Measurements from ENCODE around the gene SERPINA9. TPM values are rescaled to one million over a fixed set of nuclear protein-coding genes. Genes with fewer than 3 reads are reported as not detected.
"Not testable (repeated sequence)": the region's sequence is repeated elsewhere in the genome, so short reads cannot be mapped to it uniquely, and the experiment has no call there.

Gene SERPINA9
- total RNA-seq, 2 donors from 2014 or later = not detected

DNA sequence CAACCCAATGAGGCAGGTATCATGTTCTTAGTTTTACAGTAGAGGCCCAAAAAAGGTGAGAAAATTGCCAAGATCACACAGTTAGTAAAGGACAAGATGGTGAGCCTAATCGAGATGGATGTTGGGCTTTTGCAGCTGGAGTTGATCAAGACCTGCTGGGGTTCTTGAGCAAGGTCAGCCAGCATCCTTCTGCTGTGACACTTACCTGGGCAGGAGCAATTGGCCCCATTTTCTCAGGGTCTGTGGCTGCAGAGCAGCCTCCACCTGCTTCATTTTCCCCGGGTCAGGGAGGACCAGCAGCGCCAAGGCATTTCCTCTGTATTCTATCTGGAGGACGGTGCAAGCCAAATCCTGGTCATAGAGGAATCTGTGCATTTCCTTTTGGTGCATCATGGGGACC is 29.9 kb downstream of the SERPINA9 start:
- intact Hi-C loops (cut with DNase I) = no loop called here
- ATAC-seq (no peak), DNase-seq (no peak)

DNA sequence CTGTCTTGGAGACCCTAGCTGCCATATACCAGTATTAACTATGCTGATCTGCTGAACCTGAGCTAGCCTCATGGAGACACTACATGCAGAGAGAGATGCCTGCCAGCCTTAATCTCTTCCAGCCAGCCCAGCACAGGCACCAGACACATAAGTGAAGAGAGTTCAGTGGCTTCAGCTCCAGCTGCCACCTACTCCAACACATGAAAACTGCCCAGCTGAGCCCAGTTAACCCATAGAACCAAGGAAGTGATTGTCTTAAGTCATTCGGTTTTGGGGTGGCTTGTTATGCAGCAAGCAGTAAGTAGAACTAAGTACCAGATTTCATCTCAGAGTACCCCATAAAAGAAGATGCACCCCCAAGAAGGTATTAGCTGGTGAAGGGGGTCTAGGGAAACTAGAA is 31.0 kb downstream of the SERPINA9 start:
- intact Hi-C loops (cut with DNase I) = no loop called here
- no peak for ATAC-seq
- no peak for DNase-seq

DNA sequence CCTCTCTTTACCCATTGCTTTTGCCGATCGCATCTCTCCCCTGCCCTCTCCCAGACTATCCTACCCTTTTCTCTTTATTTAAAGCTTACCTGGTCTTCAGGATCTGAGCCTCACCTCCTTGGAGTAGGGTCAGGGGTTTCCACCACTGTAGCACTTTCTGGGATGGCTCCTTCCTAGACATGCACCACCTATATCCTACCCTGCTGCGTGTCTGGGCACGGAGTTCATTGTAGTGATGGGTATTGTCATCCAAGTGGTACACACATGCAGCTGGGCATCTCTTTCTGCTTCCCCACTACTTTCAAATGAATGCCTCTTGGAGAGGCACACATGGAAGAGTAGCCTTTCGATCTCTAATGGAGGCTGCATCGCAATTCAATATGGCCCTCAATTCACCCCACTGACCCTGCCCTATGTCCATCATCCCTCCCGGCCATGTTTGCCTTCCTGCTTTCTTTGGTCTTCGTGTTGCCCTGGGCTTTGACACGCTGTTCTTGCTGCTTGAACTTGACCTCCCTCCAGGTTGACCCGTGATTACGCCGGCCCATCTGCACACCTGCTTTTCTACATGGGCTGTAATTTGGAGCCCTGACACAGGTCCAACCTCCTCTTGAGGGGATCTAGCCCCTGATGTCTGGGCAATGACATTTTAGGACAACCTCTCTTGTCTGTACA is 34.3 kb downstream of the SERPINA9 start:
- ATAC-seq = no peak
- intact Hi-C loops (cut with DNase I) = no loop called here
- no peak for DNase-seq

DNA sequence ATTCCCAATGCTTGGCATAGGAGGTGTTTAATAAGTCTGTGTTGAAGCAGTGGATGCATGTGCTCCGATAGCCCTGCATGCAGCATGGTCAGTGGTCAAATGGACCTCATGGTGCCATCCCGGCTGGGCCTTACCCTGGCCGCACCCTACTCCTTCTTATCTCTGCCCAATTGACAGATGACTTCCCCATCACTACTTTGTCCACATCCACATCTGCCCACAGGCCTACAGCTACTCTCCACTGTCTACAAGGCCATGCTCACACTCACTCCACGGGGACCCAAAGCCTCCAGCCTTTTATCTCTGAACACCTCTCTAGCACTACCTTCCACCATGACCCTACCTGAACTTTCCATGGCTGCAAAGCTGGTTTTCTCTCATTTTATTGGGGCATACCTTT is 34.9 kb downstream of the SERPINA9 start:
- intact Hi-C loops (cut with DNase I) = no loop called here
- DNase-seq (no peak), ATAC-seq (no peak)

DNA sequence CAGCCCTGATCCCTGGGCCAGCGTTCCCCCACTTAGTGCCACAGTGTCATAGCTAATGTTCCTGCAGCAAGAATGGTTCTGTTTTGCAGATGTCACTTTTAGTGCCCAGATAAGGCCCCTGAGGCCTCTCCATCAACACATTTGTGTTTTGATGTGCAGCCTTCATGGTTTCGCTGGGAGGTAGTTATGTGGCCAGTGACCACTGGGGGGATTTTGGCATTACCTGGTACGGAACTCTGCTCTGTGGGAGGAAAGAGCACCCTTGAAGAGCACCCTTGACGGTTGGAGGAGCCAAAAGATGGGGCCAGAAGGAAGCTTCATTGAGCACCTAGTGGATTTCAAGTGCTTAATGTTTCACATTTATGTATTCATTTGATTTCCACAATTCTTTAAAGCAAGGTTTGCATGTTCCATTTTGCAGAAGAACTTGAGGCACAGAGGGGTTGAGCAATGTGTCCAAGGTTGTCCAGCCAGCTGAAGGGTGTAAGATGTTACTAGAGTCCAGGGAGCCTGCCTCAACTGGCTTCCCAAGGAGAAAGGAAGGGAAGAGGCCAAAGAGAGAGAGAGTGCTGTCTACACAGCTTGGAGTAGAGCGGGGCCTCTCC is 36.4 kb downstream of the SERPINA9 start:
- intact Hi-C loops (cut with DNase I) = no loop called here
- DNase-seq = no peak
- ATAC-seq = no peak

DNA sequence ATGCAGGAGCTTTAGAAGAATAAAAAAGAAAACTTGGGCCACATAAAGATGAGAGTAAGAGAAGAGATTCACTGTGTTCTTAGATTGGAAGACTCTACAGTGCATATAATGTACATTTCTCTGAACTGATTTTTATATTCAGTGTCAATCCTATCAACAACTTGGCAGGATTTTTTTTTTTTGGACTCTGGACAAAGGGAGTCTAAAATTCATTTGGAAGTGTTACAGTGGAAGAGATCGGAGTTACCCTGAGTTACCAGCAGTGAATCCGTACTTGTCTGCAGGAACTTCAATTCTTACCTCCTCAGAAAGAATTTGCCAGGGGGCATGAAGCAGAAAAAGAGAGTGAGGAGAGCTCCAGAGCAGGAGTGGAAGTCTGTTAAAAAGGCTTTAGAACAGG is 47.4 kb downstream of the SERPINA9 start:
- DNase-seq = no peak
- intact Hi-C loops (cut with DNase I) = loop anchor here in 1 of 2 donors (10.0 kb wide), 1 partner anchor 116 kb away; no protein-coding TSS in a partner anchor
- no peak for ATAC-seq

DNA sequence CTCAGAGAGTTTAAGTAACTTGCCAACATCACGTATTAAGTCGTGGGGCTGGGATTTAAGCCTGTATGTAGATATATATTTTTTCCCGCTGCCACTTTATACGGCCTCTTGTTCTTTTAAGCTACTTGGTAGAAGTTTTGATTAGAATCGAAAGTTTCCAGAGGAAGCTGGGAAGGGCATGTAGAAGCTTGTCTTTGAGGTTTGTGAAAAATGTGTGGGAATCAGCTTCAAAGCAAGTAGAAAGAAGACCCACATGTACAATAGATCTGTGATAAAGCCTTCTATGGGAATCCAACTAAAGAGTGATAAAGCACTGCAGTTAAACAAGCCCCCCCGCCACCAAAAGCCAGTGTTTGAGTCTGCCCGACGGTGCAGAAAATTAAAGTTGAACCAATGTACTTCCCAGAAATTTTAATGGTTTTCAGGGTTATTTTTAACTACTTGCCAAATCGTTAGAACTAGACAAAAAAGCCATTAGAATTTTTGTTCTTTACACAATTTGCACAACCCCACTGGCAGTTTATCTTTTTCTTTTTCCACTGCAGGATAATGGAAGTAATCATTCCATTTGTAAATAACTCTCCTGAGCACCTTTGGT is 48.9 kb downstream of the SERPINA9 start:
- intact Hi-C loops (cut with DNase I) = loop anchor here in 1 of 2 donors (10.0 kb wide), 1 partner anchor 118 kb away; no protein-coding TSS in a partner anchor
- DNase-seq (no peak), ATAC-seq (no peak)

DNA sequence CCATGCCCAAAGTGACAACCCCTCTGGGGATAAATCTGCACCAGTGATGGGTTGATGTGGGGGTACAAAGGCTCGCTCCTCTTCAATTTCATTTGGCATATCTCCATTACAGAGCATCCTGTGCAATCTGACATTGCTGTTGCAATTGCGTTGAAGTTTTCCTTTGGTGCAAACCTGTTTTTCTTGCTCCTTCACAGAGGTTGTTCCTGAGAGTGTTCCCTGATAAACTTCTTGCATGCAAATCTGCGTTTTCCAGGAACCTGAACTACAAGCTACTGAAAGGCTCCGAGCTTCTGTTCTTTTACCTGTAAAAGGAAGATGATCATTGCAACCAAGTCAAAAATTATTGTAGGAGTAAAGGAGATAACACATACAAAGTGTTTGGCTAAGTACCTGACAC is 49.5 kb downstream of the SERPINA9 start:
- DNase-seq (no peak), ATAC-seq (no peak)
- intact Hi-C loops (cut with DNase I) = loop anchor here in 1 of 2 donors (10.0 kb wide), 1 partner anchor 118 kb away; no protein-coding TSS in a partner anchor

DNA sequence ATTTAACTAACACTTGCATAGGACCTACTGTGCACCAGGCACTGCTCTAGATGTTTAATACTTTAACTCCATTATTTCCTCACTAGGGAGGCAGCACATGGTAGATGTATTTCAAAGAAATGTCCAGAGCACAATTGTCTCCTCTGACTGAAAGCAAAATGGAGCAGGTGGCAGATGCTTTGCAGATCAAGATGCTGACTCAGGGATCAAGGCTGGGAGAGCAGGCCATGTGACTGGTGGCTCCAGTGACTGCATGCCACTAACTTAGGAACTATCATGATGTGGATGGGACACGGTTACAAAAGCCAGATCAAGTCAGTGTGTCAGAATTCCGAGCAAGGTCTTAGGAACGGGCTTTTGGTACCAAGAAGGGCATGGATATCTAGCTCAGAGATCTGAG is 51.6 kb downstream of the SERPINA9 start:
- intact Hi-C loops (cut with DNase I) = loop anchor here (5.0 to 10.0 kb wide), 2 partner anchors 120 to 123 kb away; no protein-coding TSS in a partner anchor
- no peak for DNase-seq
- ATAC-seq = no peak

DNA sequence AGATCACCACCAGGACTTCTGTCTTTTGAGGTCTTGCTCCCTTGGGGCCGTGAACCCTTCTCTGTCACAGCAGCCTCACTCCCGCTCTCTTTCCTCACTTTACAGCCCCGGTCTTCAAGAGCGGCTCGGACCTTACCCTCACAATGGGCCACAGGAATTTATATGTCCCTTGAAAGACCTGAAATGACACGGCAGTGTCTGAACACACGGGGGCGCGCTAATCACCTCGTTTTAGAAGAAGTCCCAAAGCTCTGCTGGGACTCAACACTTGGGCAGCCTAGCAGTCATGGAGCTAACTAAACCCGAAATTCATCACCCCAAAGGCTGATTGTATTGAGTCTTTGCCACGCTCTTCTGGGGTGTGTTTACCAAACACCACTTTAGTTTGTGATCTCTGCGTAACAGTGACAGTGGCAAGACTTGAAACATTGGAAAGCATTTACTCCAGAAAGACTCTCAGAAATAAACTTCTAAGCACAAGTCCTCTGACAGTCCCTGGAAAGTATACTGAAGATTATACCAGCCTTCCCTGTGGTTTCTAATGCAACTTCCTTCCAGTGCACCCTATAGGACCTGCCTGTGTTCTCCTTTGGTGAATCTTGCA is 52.4 kb downstream of the SERPINA9 start:
- ATAC-seq = peak in 1 of 2 donors; percentile 44
- DNase-seq = peak; percentile 71
- intact Hi-C loops (cut with DNase I) = loop anchor here (5.0 to 10.0 kb wide), 2 partner anchors 121 to 124 kb away; no protein-coding TSS in a partner anchor

DNA sequence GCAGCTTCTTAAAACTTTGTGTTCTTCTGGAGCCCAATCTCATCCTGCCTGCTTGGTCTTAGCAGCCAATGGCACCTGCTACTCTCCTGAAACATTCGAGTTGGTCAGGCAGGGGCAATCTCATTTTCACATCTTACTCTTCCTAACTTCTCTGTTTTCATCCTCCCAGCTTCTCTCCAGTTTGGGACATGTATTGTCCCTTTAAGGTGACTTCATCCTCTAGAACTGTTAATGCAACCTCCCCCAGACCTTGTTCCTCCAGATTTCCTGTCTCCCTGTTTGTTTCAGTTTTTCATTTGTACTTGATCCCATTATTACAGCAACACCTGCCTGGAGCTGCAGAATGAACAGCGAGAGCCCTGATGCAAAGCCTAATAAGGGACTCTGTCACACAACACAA is 54.7 kb downstream of the SERPINA9 start:
- DNase-seq = no peak
- no peak for ATAC-seq
- intact Hi-C loops (cut with DNase I) = loop anchor here (5.0 to 10.0 kb wide), 2 partner anchors 123 to 126 kb away; no protein-coding TSS in a partner anchor

DNA sequence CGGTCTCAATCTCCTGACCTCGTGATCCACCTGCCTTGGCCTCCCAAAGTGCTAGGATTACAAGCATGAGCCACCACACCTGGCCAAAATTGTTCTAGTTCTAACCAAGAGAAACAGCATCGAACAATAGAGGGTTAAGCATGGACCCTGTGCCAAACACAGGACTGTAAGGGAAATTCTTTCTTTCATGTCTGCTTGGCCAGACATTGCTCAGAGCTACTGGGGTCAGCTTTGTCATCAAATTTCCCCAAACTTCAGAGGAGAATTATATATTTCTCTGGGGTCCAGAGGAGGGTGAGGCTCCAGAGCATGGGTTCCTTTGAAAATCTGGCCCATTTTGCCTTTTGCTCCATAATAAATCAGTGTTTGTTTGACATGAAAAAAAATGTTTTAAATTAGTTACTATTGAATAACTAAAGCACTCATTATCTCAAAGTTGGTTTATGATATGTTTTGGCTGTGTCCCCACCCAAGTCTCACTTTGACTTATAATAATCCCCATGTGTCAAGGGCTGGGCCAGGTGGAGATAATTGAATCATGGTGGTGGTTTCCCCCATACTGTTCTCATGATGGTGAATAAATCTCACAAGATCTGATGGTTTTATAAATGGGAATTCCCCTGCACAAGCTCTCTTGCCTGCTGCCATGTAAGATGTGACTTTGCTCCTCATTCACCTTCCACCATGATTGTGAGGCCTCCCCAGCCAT is 58.3 kb downstream of the SERPINA9 start:
- intact Hi-C loops (cut with DNase I); DNase-seq; ATAC-seq: not testable (repeated sequence)

Other genes starting within 250 kb of the SERPINA9 start
- not detected for gene SERPINA10, start 182.9 kb downstream of the SERPINA9 start, total RNA-seq
- not detected for gene SERPINA6, start 152.9 kb downstream of the SERPINA9 start, total RNA-seq
- not detected for gene SERPINA2, start 109.5 kb downstream of the SERPINA9 start, total RNA-seq
- 10 to 100 TPM in 1 of 2 donors, 1 to 10 TPM in 1; 7.1 to 18.2 TPM for gene SERPINA1, start 87.6 kb downstream of the SERPINA9 start, total RNA-seq
- gene SERPINA11, start 23.4 kb downstream of the SERPINA9 start, total RNA-seq = not detected
- not detected for gene SERPINA12, start 33.3 kb upstream of the SERPINA9 start, total RNA-seq
- not detected for gene SERPINA4, start 85.2 kb upstream of the SERPINA9 start, total RNA-seq
- 10 to 100 TPM in 1 of 2 donors, 1 to 10 TPM in 1; 9.3 to 13.8 TPM for gene SERPINA5, start 105.2 kb upstream of the SERPINA9 start, total RNA-seq
- 100 to 1,000 TPM; 232 to 284 TPM for gene SERPINA3, start 136.2 kb upstream of the SERPINA9 start, total RNA-seq